SHP77 treated with DMSO at 0.1 percent for 48 hours (cell line): Measurements from ENCODE around the gene MLLT10.
"Not testable (repeated sequence)": the region's sequence is repeated elsewhere in the genome, so short reads cannot be mapped to it uniquely, and the experiment has no call there.

Experiments used
- DNase-seq: peaks from one replicate; lab custom pipeline; 2025; lab: John Stamatoyannopoulos, UW

Gene MLLT10

DNA sequence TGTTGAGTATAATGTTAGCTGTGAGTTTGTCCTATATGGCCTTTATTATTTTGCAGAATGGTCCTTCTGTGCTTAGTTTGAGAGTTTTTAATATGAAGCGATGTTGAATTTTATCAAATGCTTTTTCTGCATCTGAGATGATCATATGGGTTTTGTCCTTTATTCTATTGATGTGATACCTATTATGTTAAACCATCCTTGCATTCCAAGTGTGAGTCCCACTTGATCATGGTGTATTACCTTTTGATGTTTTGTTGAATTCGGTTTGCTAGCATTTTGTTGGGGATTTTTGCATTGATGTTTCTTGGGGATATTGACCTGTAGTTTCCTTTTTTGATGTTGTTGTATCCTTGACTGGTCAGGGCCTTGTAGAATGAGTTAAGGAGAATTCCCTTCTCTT is 166.4 kb downstream of the MLLT10 start:
- no peak for DNase-seq

DNA sequence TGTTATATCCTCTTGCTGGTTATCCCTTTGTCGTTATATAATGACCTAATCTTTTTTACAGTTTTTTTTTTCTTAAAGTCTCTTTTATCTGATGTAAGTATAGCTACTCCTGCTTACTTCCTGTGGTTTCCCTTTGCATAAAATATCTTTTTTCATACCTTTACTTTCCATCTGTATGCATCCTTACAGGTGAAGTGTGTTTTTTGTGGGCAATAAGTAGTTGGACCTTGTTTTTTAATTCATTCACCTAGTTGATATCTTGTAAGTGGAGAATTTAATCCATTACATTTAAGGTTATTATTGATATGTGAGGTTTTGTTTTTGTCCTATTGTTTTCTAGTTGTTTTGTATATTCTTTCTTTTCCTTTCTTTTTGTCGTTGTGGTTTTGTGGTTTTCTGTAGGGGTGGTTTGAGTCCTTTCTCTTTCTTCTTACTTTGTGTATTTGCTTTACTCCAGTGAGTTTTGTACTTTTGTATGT is 168.6 kb downstream of the MLLT10 start:
- DNase-seq, result no peak

DNA sequence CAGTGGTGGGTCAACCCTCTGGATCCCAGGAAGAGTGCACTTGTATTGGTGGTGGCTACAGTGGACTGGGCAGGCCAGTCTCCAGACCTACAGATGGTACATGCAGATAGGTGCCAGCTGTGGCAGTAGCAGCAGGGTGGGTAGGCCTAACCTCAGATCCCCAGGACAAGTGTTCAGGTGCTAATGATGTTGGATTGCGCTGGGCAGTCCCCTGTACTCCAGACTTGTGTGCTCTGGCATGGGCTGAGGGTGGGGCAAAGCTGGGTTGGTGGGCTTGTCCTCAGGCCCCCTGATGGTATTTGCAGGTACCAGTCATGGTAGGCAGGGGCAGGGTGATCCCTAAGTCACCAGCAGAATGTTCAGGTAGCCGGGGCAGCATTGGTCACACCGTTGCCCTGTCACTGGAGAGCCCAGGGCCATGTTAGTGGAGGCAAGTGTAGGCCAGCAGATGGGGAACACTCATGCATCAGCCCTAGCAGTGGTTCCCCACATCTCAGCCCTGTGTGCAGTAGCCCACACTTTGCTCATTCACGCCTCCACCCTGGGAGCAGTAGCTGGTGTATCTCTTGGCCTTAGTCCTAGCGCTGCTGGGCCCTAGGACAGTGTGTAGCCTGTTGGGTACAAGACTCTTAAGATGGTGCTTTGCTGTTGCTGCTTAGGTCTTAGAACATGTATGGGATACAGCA is 171.3 kb downstream of the MLLT10 start:
- no peak for DNase-seq

DNA sequence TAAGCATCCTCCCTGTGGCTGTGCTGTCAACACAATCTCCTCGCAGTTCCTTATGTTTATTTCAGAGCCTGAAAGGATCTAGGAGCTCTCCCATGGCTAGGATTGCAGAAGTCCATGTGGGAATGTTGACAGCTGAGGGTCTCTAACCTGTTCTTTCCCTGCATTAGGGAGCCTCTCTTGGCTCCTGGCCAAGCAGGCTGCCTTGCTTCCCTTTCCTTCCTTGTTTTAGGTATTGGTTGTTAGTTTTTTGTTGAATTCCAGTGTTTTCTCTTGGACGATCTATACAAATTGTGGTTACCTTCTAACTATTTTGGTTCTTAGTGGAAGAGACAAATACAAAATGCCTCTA is 171.8 kb downstream of the MLLT10 start:
- no peak for DNase-seq

DNA sequence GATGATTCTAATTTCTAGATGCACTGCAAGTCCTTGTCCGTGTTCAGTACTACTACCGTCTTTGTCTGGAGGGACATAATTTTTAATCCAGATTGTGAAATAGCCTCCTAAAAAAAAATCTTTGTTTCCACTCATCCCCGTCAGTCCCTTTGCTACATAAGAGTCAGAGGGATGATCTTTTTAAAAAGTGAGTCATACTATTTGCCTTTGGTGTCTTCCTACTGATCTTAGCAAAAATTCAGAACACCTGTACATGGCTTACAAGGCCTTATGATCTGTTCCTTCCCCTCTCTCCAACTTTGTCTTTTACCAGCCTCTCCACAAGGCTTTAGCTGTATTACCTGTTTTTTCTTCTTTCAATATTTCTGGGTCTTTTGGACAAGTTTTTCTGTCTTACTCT is 173.5 kb downstream of the MLLT10 start:
- no peak for DNase-seq

DNA sequence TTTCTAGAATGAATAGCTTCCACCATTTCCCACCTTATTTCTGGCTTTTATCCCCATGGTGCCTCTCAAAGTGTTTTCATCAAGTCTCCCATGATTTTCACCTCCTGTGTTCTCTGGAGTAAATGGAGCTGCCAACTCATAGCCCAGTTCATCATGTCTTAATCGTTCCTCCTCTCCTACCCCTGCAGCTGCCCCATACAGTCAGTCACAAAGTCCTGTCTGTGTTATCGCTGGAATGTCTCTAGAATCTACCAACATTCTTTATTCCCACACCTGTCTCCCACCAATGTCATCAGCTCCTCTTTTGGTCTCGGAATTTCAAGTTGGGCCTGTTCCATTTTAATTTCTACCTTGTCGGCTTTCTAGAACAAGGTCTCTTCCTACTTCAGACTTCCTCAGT is 178.9 kb downstream of the MLLT10 start:
- DNase-seq, result no peak

DNA sequence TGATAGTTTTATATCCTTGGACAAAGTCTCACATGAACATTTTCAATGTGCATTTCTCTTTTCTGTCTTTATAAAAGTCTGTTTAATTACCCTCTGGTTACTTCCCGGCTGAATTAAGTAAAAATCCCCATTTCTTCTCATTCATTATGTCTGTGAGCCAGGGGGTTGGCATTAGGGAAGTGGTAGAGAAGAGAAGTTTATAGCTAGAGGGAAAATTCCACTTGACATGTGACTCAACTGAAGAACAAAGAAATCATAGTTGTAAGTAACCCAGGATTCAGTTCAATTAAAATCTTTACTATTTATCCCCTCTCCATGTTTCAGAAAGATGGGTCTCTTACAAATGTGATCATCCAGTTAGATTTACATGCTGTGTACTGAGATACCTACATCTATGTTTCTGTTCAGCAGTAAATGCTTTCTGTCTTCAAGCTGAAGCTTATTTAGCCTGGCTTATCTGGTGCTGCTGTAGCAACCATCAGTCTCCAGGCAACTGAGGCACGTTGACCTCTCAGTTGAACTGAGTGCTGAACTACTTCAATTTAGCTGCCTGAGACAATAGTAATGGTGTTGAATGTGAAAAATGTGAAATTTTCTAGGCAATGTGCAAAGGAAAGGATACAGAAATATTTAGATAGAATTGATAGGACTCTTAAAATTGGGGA is 181.6 kb downstream of the MLLT10 start:
- DNase-seq, result no peak

DNA sequence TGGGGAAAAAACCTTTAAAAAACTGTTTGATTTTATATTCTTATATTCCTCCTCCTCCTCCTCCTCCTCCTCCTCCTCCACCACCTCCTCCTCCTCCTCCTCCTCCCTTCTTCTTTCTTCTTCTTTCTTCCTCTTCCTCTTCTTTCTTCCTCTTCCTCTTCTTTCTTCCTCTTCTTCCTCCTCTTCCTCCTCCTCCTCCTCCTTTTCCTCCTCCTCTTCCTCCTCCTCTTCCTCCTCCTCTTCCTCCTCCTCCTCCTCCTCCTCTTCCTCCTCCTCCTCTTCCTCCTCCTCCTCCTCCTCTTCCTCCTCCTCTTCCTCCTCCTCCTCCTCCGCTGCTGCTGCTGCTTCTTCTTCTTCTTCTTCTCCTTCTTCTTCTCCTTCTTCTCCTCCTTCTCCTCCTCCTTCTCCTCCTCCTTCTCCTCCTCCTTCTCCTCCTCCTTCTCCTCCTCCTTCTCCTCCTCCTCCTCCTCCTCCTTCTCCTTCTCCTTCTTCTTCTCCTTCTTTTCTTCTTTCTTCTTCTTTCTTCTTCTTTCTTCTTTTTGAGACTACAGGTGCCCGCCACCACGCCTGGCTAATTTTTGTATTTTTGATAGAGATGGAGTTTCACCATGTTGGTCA is 183.5 kb downstream of the MLLT10 start:
- not testable (repeated sequence) for DNase-seq

DNA sequence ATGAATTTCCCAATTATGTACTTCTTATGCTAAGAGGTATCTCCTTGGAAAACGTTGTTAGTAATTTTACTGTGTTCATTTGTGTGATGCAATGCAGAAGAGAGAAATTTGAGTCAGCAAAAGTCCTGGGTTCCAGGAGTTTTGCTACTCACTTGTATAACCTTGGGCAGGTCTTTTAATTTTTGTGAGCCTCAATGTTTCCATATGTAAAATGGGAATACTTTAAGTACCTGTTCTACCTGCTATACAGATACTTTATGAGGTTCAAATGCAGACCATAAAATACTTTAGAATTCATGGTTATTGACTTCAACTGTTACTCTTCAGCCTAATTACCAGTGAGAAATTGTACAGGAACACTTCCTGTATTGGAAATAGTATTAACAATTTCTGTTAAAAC is 185.5 kb downstream of the MLLT10 start:
- no peak for DNase-seq

DNA sequence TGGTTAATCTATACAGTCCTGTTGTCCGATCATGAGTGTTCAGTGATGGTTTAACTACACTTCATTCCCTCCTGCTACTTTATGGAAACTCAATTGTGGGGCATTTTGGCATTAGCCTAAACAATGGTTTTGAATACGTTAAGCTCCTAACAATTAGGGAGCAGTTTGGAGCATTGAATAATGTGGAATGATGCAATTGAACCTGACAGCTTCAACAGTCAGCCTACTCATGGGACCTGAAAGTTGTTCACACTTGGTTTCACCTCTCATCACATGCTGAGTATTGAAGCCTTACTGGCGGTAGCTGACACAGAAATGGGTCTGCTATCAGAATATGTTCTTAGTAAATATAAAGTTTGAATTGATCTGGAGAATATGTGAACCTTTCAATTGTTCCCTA is 186.1 kb downstream of the MLLT10 start:
- DNase-seq, result no peak

DNA sequence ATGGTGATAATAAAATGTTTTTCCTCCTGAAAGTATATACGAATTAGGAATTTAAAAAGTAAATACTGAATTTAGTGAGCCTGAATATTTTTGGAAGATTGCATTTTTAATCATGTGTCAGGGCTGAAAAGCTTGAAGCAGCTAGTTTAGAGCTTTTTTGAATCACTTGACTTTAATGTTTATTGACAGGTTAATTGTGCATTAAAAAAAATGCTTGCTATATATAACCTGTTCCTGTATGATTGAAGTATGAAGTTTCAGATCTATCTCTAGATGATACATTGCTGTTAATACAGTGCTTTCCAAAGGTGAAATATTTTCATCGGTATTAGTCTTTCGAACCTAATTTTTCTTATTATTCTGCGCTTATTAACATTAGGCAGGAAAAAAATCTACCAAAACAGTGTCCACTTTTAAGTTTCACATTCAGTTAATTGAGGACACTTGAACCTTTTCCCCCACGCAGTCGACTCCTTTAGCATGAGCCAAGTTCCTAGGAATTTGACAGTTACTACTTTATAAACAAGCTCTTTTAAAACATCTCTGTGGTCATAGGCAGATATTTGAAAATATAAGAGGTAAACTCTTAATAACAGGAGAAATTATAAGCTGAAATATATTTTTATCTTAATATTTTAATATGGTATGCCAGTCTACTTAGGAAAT is 187.1 kb downstream of the MLLT10 start:
- DNase-seq, result no peak

DNA sequence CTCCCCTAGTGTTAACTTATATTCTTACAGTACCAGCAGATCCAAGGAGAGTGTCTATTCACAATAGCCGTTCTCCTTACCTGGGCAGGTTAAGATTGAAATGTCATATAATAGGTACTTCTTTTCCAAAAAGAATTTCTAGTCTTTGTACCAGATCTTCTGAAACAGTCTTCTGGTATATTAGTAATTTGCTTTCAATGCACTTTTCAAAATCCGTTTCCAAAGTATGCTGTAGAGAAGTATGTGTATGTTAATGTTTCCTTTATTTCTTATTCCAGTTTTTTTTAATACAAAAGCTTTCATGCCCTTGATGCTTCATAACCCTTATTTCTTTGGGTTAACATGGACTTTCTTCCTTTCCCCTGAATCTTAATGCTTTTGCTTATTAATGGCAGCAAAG is 188.2 kb downstream of the MLLT10 start:
- DNase-seq, result no peak

DNA sequence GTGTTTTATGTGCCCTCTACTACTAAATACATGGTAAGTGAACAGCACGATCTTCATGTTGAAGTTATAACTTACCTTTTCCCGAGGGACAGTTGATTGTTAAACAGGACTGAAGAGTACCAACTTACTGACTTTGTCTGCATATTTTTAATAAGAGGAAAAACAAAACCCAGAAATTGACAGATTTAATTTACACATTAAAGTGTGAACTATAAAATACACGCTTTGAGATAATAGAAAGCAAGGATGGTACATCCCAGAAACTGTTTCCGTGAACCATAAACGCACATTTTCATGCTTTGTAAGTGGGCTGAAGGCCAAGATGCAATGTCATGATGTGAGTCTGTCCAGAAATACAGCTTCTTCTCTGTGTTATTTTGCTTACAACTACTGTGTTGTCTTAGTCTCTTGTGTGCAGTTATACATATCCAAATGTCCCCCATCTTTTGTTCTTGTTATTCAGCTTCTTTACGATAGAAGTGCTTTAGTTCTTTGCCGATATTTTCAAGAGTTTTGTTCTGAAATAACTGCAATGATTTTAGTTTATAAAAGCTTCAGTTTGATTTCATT is 190.1 kb downstream of the MLLT10 start:
- no peak for DNase-seq

DNA sequence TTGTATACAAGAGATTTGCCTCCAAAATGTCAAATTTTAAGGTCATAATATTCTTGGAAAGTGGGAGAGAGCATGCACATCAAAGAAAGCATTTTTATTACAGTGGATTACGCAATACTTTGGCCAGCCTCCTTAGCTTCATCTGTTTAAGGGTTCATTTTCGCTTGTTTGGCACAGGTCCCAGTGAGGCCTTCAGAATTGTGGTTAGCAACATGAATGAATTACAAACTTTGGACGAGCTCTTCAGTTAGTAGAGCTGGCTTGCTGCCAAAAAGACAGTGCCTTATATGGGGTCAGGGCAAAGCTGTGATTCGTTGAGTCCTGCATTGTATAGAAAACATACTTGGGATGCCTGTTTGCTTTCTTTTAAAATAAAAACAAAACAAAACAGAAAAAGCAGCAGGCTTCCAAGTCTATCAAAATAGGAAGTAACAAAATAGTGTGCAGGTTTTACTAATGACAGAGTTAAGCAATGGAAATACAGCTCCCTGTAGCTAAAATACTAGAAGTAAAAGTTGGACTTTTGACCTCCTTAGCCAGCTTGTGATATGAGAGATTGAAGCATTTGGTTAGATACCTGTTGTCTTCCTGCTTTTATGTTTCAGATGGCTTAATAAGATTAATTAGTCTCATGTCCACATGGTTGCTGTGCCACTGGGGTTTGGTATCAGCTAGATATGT is 190.8 kb downstream of the MLLT10 start:
- DNase-seq, result peak; percentile 85

DNA sequence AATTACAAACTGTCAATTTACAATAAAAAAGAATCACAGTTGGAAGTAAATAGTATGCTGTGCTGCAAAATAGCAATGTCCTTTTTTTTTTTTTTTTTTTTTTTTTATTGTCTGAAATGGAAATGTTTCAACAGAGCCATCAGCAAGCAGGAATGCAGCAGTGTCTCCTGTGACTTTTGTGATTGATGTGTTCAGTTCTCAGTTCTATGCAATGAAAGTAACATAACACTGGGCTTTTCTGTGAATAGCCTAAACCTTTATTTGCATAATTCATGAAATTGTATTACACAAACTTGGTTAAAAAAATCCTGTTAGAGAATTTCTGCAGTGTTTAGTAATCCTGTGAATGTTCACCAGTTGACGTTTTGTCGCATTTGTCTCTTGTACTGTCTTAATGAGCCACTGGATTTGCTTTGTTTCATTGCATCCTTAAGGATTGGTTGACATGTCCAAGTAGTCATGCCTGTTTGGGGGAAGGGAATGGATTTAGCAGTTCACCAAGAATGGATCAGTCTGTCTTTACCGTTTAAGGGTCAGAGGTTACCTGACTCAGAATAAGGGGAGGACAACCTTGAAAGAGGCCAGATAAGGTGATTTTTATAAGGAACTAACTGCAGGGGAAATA is 192.7 kb downstream of the MLLT10 start:
- DNase-seq, result no peak

DNA sequence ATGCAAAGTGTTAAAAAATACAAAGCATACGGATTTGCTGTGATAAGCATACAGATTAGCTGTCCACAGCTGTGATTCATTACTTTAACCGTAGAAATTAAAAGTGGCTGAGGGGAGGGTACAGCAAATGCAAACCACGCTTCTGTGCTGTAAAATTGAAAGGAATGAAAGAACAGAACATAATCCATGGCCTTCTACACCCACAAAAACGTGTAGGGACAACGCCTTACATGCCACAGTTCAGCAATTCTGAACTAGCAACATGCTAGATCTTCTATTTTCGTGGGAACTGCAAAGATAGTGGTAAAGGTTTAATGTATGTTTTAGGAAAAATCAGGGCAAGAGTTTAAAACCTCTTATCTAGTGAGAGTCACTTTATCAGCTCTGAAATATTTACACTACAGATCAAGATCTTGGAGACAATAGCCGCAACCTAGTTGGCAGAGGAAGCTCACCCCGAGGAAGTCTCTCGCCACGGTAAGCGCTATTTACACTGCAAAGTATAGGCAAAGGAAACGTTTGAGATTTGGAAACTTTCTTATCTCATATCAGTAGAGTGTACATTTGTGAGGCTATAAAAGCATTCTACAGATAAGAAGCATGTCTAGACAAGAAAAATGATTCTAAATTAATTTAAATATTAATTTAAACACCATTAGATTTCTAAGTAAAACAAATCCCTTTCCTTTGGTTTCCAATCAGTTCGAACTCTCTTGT is 193.6 kb downstream of the MLLT10 start:
- DNase-seq, result no peak

DNA sequence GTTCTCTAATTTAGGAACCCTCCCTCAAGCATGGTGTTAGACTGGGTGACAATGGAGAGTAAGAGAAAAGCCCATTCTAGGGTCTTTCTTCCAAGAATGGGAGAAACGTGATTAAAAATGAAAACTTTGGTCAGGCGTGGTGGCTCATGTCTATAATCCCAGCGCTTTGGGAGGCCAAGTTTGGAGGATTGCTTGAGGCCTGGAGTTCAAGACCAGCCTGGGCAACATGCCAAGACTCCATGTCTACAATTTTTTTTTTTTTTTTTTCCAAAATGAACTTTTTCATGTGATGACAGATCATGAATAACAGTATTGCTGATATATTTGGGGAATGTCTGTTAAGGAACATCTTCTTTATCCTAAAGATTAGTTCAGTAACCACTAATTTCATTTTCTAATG is 194.6 kb downstream of the MLLT10 start:
- DNase-seq, result no peak

DNA sequence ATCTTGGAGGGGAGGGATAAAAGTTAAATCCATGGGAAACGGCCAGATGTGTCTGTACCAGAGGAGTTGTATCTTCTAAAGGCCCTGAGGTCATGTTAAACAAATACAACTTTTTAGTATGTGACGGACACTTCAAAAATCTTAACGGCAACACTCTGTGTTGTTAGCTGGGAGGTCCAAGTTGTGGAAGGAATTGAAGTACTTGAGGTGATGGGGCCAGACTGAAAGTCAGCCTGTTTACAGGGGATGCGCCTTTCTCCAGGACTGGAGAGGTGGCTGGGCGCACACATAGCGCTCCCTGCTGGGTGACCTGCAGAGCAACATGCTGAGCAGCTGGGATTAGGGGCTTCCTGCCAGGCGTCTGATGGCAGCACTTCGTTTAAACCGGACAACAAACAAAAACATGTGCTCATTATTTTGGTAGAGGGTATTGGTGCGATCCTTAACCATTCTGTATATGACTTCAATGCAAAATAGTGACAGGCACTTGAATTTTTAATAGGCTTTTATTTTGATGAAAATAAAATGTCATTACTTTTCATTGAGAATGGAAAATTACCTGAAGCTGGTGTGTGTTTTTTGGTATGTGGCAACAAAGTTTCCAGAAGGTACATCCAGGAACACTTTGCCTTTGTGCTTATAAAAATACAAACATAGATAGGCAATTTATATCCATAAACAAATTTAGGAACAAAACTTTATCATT is 198.2 kb downstream of the MLLT10 start:
- peak; percentile 41 for DNase-seq

DNA sequence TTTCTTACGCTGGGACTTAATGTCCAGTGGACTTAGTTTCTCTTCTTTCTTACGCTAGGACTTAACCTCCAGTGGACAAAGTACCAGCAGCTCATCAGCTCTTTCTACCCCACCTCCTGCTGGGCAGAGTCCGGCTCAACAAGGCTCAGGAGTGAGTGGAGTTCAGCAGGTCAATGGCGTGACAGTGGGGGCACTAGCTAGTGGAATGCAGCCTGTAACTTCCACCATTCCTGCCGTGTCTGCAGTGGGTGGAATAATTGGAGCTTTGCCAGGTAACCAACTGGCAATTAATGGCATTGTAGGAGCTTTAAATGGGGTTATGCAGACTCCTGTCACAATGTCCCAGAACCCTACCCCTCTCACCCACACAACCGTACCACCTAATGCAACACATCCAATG is 199.7 kb downstream of the MLLT10 start:
- no peak for DNase-seq

DNA sequence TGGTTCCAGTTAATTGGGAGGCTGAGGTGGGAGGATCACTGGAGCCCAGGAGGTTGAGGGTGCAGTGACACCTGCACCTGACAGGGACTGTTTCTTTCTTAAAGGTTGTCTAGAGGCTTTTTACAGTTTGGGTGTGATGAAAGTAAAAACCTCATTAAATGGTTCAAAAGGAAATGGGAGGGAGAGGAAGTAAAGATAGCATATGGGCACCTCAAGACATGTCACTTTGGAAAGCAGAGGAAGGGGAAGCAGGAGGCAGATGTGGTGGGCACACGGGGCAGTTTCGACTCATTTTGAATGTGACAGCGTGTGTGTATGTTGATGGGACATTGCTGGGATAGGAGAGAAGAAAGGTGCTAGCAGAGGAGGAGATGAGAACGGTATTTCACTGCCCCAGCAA is 203.1 kb downstream of the MLLT10 start:
- DNase-seq, result no peak
